H1 (cell line): ENCODE results near the gene MIDN. TPM values are rescaled to one million over a fixed set of nuclear protein-coding genes. Genes with fewer than 3 reads are reported as not detected.

ENCODE experiments used
- CHD2 ChIP-seq: IDR thresholded peaks from 2 replicates; pipeline ENCODE4 v1.6.1; 2012; ENCODE audit warnings: low read length, improper control_type of control experiment
- HDAC6 ChIP-seq: IDR thresholded peaks from one replicate; pipeline ENCODE4 v1.7.1; 2012; ENCODE audit warnings: low read depth, mild to moderate bottlenecking, inconsistent platforms, low read length, moderate library complexity
- JUN ChIP-seq: IDR thresholded peaks from 2 replicates; pipeline ENCODE4 v1.6.1; 2011; ENCODE audit warnings: low read depth, mild to moderate bottlenecking, improper control_type of control experiment, low read length
- KDM1A ChIP-seq: fragments of 200-600, 300-600 bp; sonication (generic); IDR thresholded peaks from 2 replicates; pipeline ENCODE4 v1.7.1; 2016; ENCODE audit warnings: mild to moderate bottlenecking, low read length, borderline replicate concordance
- TCF12 ChIP-seq: IDR thresholded peaks from 2 replicates; pipeline ENCODE4 v1.6.1; 2011; ENCODE audit warnings: low read depth, mild to moderate bottlenecking, low read length
- ZNF274 ChIP-seq: IDR thresholded peaks from 2 replicates; pipeline ENCODE4 v1.7.0; 2012; ENCODE audit warnings: low read length, borderline replicate concordance; ENCODE audit errors: extremely low read depth
- polyA plus RNA-seq, 7 experiments: library from polyadenylated mRNA; depleted of rRNA in 3 of 7; stranded (reverse) in 5 of 7; unstranded in 2 of 7; fragments of >200 nt in 5 of 7; fragments of 200-250 nt in 2 of 7; gene quantifications; 1 replicate in 5 of 7; 2 replicates in 1 of 7; 4 replicates in 1 of 7; pipeline versions ENCODE4 v1.2.1 to v1.2.3, GENCODE V29; 2011 to 2013; ENCODE audit warnings: missing spikeins in 2 of 7, mixed read lengths in 2 of 7
- total RNA-seq: library from RNA; stranded (reverse); fragmentation: NEBNext Ultra II Directional; extraction: Animal tissue kit (Norgen Biotek cat#: 25700); gene quantifications from 2 replicates; pipeline ENCODE4 v1.2.1, GENCODE V29; 2021
- TF ChIP-seq, protein P1 (sequence below): fragments of 300-600 bp; sonication (generic); IDR thresholded peaks from 2 replicates; pipeline ENCODE4 v1.7.1; 2012; ENCODE audit warnings: low read length, moderate library complexity, mild to moderate bottlenecking, inconsistent platforms; ENCODE audit not compliant: insufficient replicate concordance
- TF ChIP-seq, protein P2 (sequence below): IDR thresholded peaks from 2 replicates; pipeline ENCODE4 v1.6.1; 2011; ENCODE audit warnings: low read length, improper control_type of control experiment

MIDN gene
- total and polyA plus RNA-seq, 2 of the 8 experiments (the other 6 are each of a cell fraction or from before 2014, with no cell fraction given) = 39.8 to 159 TPM

DNA sequence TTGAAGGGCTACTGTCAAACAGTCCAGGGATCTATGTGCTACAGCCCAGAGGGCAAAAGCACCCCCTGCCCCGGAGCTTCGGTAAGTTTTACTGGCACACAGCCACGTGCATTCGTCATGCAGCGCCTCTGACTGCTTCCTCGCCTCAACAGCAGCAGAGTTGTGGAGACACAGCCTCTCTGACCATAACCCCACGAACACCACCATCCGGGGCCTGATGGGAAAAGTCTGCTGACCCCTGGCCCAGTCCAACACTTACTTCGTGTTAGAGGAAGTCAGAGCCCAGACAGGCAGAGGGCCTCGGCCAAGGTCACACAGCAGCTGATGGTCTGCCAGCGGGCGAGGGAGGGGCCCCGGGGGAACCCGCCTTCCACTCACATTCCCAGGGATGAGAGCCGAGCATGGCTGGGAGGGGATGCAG lies 15.7 kb upstream of the MIDN start (continued):
- TF ChIP-seq HDAC6 (no peak), CHD2 (no peak), ZNF274 (no peak), KDM1A (no peak), JUN (no peak), TCF12 (no peak)
- TF ChIP-seq, protein P1, sequence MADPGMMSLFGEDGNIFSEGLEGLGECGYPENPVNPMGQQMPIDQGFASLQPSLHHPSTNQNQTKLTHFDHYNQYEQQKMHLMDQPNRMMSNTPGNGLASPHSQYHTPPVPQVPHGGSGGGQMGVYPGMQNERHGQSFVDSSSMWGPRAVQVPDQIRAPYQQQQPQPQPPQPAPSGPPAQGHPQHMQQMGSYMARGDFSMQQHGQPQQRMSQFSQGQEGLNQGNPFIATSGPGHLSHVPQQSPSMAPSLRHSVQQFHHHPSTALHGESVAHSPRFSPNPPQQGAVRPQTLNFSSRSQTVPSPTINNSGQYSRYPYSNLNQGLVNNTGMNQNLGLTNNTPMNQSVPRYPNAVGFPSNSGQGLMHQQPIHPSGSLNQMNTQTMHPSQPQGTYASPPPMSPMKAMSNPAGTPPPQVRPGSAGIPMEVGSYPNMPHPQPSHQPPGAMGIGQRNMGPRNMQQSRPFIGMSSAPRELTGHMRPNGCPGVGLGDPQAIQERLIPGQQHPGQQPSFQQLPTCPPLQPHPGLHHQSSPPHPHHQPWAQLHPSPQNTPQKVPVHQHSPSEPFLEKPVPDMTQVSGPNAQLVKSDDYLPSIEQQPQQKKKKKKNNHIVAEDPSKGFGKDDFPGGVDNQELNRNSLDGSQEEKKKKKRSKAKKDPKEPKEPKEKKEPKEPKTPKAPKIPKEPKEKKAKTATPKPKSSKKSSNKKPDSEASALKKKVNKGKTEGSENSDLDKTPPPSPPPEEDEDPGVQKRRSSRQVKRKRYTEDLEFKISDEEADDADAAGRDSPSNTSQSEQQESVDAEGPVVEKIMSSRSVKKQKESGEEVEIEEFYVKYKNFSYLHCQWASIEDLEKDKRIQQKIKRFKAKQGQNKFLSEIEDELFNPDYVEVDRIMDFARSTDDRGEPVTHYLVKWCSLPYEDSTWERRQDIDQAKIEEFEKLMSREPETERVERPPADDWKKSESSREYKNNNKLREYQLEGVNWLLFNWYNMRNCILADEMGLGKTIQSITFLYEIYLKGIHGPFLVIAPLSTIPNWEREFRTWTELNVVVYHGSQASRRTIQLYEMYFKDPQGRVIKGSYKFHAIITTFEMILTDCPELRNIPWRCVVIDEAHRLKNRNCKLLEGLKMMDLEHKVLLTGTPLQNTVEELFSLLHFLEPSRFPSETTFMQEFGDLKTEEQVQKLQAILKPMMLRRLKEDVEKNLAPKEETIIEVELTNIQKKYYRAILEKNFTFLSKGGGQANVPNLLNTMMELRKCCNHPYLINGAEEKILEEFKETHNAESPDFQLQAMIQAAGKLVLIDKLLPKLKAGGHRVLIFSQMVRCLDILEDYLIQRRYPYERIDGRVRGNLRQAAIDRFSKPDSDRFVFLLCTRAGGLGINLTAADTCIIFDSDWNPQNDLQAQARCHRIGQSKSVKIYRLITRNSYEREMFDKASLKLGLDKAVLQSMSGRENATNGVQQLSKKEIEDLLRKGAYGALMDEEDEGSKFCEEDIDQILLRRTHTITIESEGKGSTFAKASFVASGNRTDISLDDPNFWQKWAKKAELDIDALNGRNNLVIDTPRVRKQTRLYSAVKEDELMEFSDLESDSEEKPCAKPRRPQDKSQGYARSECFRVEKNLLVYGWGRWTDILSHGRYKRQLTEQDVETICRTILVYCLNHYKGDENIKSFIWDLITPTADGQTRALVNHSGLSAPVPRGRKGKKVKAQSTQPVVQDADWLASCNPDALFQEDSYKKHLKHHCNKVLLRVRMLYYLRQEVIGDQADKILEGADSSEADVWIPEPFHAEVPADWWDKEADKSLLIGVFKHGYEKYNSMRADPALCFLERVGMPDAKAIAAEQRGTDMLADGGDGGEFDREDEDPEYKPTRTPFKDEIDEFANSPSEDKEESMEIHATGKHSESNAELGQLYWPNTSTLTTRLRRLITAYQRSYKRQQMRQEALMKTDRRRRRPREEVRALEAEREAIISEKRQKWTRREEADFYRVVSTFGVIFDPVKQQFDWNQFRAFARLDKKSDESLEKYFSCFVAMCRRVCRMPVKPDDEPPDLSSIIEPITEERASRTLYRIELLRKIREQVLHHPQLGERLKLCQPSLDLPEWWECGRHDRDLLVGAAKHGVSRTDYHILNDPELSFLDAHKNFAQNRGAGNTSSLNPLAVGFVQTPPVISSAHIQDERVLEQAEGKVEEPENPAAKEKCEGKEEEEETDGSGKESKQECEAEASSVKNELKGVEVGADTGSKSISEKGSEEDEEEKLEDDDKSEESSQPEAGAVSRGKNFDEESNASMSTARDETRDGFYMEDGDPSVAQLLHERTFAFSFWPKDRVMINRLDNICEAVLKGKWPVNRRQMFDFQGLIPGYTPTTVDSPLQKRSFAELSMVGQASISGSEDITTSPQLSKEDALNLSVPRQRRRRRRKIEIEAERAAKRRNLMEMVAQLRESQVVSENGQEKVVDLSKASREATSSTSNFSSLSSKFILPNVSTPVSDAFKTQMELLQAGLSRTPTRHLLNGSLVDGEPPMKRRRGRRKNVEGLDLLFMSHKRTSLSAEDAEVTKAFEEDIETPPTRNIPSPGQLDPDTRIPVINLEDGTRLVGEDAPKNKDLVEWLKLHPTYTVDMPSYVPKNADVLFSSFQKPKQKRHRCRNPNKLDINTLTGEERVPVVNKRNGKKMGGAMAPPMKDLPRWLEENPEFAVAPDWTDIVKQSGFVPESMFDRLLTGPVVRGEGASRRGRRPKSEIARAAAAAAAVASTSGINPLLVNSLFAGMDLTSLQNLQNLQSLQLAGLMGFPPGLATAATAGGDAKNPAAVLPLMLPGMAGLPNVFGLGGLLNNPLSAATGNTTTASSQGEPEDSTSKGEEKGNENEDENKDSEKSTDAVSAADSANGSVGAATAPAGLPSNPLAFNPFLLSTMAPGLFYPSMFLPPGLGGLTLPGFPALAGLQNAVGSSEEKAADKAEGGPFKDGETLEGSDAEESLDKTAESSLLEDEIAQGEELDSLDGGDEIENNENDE = no peak
- TF ChIP-seq, protein P2, sequence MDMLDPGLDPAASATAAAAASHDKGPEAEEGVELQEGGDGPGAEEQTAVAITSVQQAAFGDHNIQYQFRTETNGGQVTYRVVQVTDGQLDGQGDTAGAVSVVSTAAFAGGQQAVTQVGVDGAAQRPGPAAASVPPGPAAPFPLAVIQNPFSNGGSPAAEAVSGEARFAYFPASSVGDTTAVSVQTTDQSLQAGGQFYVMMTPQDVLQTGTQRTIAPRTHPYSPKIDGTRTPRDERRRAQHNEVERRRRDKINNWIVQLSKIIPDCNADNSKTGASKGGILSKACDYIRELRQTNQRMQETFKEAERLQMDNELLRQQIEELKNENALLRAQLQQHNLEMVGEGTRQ = no peak
